Lower leg skin (tissue), 3 donors: ENCODE results near the gene OR1N2.

ENCODE experiments used
- POLR2A ChIP-seq, 2 donors: fragments of 450-650 bp; IDR thresholded peaks; one replicate each; pipeline ENCODE4 v1.6.1; 2016 to 2017; ENCODE audit warnings: antibody characterized with exemption in 2 of 2, mild to moderate bottlenecking in 1 of 2, moderate library complexity in 1 of 2
- TF ChIP-seq, protein P1 (sequence below), 3 donors: fragments of 450-650 bp; IDR thresholded peaks; one replicate each; pipeline ENCODE4 v1.5.1; 2016; ENCODE audit warnings: antibody characterized with exemption in 3 of 3, mild to moderate bottlenecking in 3 of 3, moderate library complexity in 2 of 3

DNA sequence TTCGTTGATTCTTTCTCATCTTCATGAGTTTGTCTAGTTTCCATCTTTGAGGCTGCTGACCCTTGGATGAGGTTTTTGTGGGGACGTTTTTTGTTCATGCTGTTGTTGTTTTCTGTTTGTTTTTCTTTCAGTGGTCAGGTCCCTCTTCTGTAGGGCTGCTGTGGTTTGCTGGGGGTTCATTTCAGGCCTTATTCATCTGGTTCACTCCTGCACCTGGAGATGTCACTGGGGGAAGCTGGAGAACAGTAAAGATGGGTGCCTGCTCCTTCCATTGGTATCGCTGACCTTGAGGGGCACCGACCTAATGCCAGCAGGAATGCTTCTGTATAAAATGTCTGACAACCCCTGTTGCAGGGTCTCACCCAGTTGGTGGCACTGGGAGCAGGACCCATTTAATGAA lies 8.5 kb downstream of the OR1N2 start:
- no peak for TF ChIP-seq POLR2A (IDR thresholded peaks at IDR 0.05)
- TF ChIP-seq, protein P1, sequence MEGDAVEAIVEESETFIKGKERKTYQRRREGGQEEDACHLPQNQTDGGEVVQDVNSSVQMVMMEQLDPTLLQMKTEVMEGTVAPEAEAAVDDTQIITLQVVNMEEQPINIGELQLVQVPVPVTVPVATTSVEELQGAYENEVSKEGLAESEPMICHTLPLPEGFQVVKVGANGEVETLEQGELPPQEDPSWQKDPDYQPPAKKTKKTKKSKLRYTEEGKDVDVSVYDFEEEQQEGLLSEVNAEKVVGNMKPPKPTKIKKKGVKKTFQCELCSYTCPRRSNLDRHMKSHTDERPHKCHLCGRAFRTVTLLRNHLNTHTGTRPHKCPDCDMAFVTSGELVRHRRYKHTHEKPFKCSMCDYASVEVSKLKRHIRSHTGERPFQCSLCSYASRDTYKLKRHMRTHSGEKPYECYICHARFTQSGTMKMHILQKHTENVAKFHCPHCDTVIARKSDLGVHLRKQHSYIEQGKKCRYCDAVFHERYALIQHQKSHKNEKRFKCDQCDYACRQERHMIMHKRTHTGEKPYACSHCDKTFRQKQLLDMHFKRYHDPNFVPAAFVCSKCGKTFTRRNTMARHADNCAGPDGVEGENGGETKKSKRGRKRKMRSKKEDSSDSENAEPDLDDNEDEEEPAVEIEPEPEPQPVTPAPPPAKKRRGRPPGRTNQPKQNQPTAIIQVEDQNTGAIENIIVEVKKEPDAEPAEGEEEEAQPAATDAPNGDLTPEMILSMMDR (IDR thresholded peaks at IDR 0.05): no peak
